Glomerular endothelial cell (primary cell): ENCODE measurements around the gene ISL1. TPM values are rescaled to one million over a fixed set of nuclear protein-coding genes. Genes with fewer than 3 reads are reported as not detected.

ENCODE experiments used
- DNase-seq: peaks from one replicate; pipeline ENCODE4 v3.0.0-alpha.2; 2011; ENCODE audit warnings: low read depth, low spot score; ENCODE audit errors: extremely low read depth
- total RNA-seq: library from RNA; depleted of rRNA; stranded (reverse); fragments of >200 nt; gene quantifications from 2 replicates; pipeline ENCODE4 v1.2.3, GENCODE V29; 2015

ISL1 gene
- total RNA-seq: not detected in 2 replicates

- DNase-seq: no peak
Observed at GRCh38 chr5:51383131-51384121, at the start of gene ISL1. TSS of gene ISL1 (plus strand) at chr5:51383448. CDS start at chr5:51383672, 224 bp downstream.

GRCh38 chr5:51336878-51337277 lies 46.4 kb upstream of the ISL1 start:
- DNase-seq: no peak

- DNase-seq: no peak
Observed at GRCh38 chr5:51345106-51345505, 38.1 kb upstream of the ISL1 start.

GRCh38 chr5:51347157-51347556 lies 36.1 kb upstream of the ISL1 start:
- no peak for DNase-seq

GRCh38 chr5:51347704-51348103 lies 35.5 kb upstream of the ISL1 start:
- no peak for DNase-seq

GRCh38 chr5:51371052-51371451 lies 12.2 kb upstream of the ISL1 start:
- DNase-seq: no peak

- no peak for DNase-seq
Observed at GRCh38 chr5:51373880-51374523, 9.2 kb upstream of the ISL1 start.

GRCh38 chr5:51375084-51375483 lies 8.2 kb upstream of the ISL1 start:
- no peak for DNase-seq

- no peak for DNase-seq
Observed at GRCh38 chr5:51376509-51376908, 6.7 kb upstream of the ISL1 start.

- DNase-seq: no peak
Observed at GRCh38 chr5:51377151-51378060, 5.8 kb upstream of the ISL1 start.

- DNase-seq: no peak
Observed at GRCh38 chr5:51378061-51378409, 5.2 kb upstream of the ISL1 start.

- no peak for DNase-seq
Observed at GRCh38 chr5:51378448-51379330, 4.6 kb upstream of the ISL1 start.

- DNase-seq: no peak
Observed at GRCh38 chr5:51379331-51379700, 3.9 kb upstream of the ISL1 start.

- DNase-seq: no peak
Observed at GRCh38 chr5:51380603-51381207, 2.5 kb upstream of the ISL1 start.

- DNase-seq: no peak
Observed at GRCh38 chr5:51381761-51382474, 1.3 kb upstream of the ISL1 start.

GRCh38 chr5:51382521-51383130 lies 622 bp upstream of the ISL1 start:
- no peak for DNase-seq

- DNase-seq: no peak
Observed at GRCh38 chr5:51384281-51384840, 1.1 kb downstream of the ISL1 start.

- DNase-seq: no peak
Observed at GRCh38 chr5:51385216-51385615, 2.0 kb downstream of the ISL1 start.
